ENCODE measurements around the gene MCCD1.

MCCD1 gene

DNA sequence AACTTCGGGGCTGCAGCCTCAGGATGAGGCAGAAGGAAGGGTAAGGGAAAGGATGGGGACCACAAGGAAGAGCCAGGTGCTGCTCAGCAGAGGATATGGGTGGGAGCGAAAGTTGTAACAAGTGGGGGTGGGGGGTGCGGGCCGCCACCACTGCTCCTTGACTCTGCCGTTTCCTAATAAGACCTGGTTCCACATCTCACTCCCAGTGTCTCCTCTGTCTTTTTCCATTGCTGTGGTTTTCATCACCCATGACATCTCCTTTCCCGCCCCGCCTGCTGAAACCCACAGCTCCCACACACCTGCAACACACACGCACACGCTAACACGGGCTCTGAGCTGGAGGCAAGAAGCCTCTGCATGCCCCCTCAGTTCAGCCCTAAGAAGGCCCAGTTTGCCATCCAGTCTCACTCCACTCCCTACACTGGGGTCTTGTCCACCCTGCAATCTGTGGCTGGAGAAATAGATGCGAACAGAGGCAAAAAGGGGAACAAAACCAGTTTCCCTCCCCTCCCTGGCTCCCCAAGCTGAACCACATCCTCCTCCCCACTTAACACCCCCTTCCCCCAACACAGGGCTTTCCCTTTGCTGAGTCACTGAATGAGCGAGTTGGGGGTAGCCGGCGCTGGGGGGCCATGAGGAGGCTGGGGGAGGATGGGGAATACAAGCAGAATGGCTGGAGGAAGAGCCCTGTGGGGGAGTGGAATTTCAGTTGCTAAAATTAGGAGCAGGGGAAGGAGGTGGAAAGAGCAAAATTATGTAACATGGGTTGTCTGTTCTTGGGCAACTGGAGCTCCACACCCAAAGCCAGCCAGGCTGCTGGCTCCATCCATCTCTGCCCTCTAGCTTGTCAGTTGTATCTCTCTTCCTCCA lies 30.1 kb downstream of the MCCD1 start:
- Histone ChIP-seq H3K9me3 (ENCODE audit: severe bottlenecking) (no peaks in the 10 kb centered on the region), H3K4me3 (ENCODE audit: low read depth, low read length) (no peak overlapping the region), H3K36me3 (peaks cover 59% of the 10 kb centered on the region), H3K27me3 (ENCODE audit: insufficient read depth, low read depth, severe bottlenecking) (no peaks in the 10 kb centered on the region), H3K27ac (no peak overlapping the region)
- TF ChIP-seq, protein P1, sequence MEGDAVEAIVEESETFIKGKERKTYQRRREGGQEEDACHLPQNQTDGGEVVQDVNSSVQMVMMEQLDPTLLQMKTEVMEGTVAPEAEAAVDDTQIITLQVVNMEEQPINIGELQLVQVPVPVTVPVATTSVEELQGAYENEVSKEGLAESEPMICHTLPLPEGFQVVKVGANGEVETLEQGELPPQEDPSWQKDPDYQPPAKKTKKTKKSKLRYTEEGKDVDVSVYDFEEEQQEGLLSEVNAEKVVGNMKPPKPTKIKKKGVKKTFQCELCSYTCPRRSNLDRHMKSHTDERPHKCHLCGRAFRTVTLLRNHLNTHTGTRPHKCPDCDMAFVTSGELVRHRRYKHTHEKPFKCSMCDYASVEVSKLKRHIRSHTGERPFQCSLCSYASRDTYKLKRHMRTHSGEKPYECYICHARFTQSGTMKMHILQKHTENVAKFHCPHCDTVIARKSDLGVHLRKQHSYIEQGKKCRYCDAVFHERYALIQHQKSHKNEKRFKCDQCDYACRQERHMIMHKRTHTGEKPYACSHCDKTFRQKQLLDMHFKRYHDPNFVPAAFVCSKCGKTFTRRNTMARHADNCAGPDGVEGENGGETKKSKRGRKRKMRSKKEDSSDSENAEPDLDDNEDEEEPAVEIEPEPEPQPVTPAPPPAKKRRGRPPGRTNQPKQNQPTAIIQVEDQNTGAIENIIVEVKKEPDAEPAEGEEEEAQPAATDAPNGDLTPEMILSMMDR (IDR thresholded peaks at IDR 0.05; ENCODE audit: low read depth, low read length), result no peak
- DNase-seq, result no peak

GRCh38 chr6:31559606-31559957 lies 30.8 kb downstream of the MCCD1 start:
- Histone ChIP-seq H3K27ac (no peak overlapping the region), H3K4me3 (ENCODE audit: low read depth, low read length) (no peak overlapping the region), H3K9me3 (ENCODE audit: severe bottlenecking) (no peaks in the 10 kb centered on the region), H3K27me3 (ENCODE audit: insufficient read depth, low read depth, severe bottlenecking) (no peaks in the 10 kb centered on the region), H3K36me3 (peaks cover 51% of the 10 kb centered on the region)
- TF ChIP-seq, protein P1 (IDR thresholded peaks at IDR 0.05; ENCODE audit: low read depth, low read length), result no peak
- DNase-seq, result no peak

DNA sequence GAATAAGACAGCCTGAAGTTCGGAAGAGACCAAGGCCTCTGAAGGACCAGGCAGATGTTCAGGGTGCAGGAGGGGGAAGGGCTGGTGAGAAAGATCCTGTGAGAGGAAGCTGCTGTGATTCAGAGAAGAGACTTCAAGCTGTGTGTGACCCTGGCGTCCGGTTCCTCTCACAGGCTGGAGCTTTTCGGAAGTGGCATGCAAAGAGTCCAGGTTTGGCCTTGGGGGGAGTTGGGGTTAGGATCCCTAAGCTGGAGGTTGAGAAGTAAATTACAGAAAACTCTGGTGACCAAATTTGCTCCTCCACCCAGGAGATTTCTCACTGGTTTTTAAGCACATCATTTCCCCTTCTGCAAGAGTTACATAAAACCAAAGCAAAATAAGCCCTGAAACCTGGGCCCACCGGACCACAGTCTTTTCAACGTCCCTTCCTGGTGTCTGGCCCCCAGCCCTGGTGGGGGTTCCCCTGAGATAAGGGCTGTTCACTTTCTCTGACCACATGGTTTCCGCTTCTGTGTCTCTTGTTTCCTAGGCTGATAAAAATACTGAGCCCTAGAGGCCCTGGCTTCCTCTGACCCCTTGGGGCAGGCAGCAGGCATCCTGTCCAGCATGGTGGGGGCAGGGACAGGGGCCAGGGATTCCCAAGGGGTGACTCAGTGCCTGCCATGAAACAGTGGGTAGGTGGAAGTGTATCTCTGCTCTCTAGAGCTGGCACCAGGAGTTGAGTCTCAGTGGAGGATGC lies 31.4 kb downstream of the MCCD1 start:
- H3K9me3 ChIP-seq (ENCODE audit: severe bottlenecking), result no peaks in the 10 kb centered on the region
- peak overlapping the region; percentile 5 for H3K27ac ChIP-seq
- peak; percentile 45 for DNase-seq
- H3K36me3 ChIP-seq, result peaks cover 49% of the 10 kb centered on the region
- TF ChIP-seq, protein P1 (IDR thresholded peaks at IDR 0.05; ENCODE audit: low read depth, low read length), result no peak
- no peak overlapping the region for H3K4me3 ChIP-seq (ENCODE audit: low read depth, low read length)
- no peaks in the 10 kb centered on the region for H3K27me3 ChIP-seq (ENCODE audit: insufficient read depth, low read depth, severe bottlenecking)

- no peaks in the 10 kb centered on the region for H3K9me3 ChIP-seq (ENCODE audit: severe bottlenecking)
- no peaks in the 10 kb centered on the region for H3K27me3 ChIP-seq (ENCODE audit: insufficient read depth, low read depth, severe bottlenecking)
- peak overlapping the region; percentile 5 for H3K27ac ChIP-seq
- H3K36me3 ChIP-seq, result peaks cover 49% of the 10 kb centered on the region
- H3K4me3 ChIP-seq (ENCODE audit: low read depth, low read length), result no peak overlapping the region
- TF ChIP-seq, protein P1 (IDR thresholded peaks at IDR 0.05; ENCODE audit: low read depth, low read length), result no peak
- no peak for DNase-seq
These were observed 31.9 kb downstream of the MCCD1 start for GRCh38 chr6:31560697-31561058.

DNA sequence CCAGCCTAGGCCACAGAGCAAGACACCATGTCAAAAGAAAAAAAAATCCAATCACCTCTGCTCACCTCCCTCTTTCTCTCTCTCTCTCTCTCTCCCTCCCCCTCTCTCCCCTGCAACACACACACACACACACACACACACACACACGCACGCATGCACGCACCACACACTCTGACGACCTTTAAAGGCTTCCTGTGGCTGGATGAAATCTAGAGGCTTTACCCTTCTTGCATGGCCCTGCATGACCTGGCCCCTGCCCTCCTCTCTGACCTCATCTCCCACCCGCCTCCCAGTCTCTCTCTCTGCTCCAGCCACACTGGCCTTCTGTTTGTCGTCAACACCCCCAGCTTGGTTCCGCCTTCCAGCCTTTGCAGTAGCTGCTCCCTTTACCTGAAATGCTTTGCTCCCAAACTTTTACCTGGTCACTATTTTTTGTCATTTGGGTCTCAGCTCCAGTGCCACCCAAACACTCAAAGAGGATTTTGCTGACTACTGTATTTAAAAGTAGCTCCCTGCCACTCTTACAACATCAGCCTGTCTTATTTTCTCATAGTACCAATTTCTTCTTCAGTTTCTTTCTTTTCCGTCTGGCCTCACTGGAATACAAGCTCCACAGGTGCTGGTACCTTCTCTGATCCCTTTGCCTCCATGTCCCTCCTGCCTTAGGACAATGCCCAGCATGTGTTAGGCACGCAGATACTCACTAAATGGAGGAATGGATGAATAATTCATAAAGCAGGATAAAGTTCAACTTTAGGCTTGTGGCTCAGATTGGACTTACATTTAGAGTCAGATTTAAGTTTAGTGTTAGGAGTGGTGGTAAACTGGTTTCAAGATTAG lies 39.0 kb downstream of the MCCD1 start:
- peak; percentile 50 for DNase-seq
- no peaks in the 10 kb centered on the region for H3K9me3 ChIP-seq (ENCODE audit: severe bottlenecking)
- TF ChIP-seq, protein P1 (IDR thresholded peaks at IDR 0.05; ENCODE audit: low read depth, low read length), result no peak
- no peaks in the 10 kb centered on the region for H3K27me3 ChIP-seq (ENCODE audit: insufficient read depth, low read depth, severe bottlenecking)
- no peaks in the 10 kb centered on the region for H3K36me3 ChIP-seq
- no peak overlapping the region for H3K27ac ChIP-seq
- no peak overlapping the region for H3K4me3 ChIP-seq (ENCODE audit: low read depth, low read length)
